Psoas muscle (tissue), 8 donors: ENCODE data around the gene NRTN. TPM values are rescaled to one million over a fixed set of nuclear protein-coding genes. Genes with fewer than 3 reads are reported as not detected.

Experiments used
- ATAC-seq, 4 donors: fragments of 200-7000 bp; cut with Tn5 transposase; one replicate each; pipeline ENCODE4 v1.9.1; 2020; ENCODE audit warnings: moderate library complexity in 3 of 4, mild to moderate bottlenecking in 2 of 4
- DNase-seq, 2 donors: peaks; one replicate each; pipeline ENCODE4 v3.0.0-alpha.2; 2020
- H3K27ac ChIP-seq: fragments of 200-600 bp; one replicate; pipeline ENCODE4 v1.8.0; 2022
- H3K27me3 ChIP-seq, 3 donors: fragments of 200-600 bp in 1 of 3; one replicate each; pipeline versions ENCODE4 v1.6.1 to v1.8.0; 2013 to 2022; ENCODE audit warnings: low read length in 2 of 3, mild to moderate bottlenecking in 2 of 3, moderate library complexity in 1 of 3; ENCODE audit not compliant: insufficient read depth in 3 of 3
- H3K36me3 ChIP-seq, 2 donors: fragments of 200-600 bp in 1 of 2; one replicate each; pipeline versions ENCODE4 v1.6.1 to v1.8.0; 2013 to 2022; ENCODE audit warnings: low read depth in 1 of 2, mild to moderate bottlenecking in 1 of 2, moderate library complexity in 1 of 2; ENCODE audit not compliant: insufficient read depth in 1 of 2
- H3K4me1 ChIP-seq: fragments of 200-600 bp; one replicate; pipeline ENCODE4 v1.8.0; 2022
- H3K4me3 ChIP-seq: fragments of 200-600 bp; one replicate; pipeline ENCODE4 v1.8.0; 2022; ENCODE audit warnings: mild to moderate bottlenecking
- H3K9me3 ChIP-seq: fragments of 200-600 bp; one replicate; pipeline ENCODE4 v1.8.0; 2022
- CTCF ChIP-seq: fragments of 200-600 bp; IDR thresholded peaks from one replicate; pipeline ENCODE4 v1.8.0; 2022; ENCODE audit warnings: antibody characterized with exemption
- WGBS, 3 donors: extraction: QIAGEN DNeasy Blood & Tissue Kit; methylation state at CpG; one replicate each; pipeline versions ENCODE4 v1.1.6 to v1.1.7; 2013; 5-methylcytosine and 5-hydroxymethylcytosine counted together
- intact Hi-C, 2 donors: fragments of 100-400 bp; cut with DNase I; formaldehyde crosslinking; loops; one replicate each; pipeline versions ENCODE4 v1.11.0 to v1.14.2; 2022
- polyA plus RNA-seq, 3 donors: library from polyadenylated mRNA; stranded (reverse); fragments of 200-250 nt; gene quantifications; one replicate each; pipeline ENCODE4 v1.2.3, GENCODE V29; 2013
- total RNA-seq, 4 donors: library from RNA; stranded (reverse); fragmentation: NEBNext Ultra II Directional in 2 of 4; extraction: Animal tissue kit (Norgen Biotek cat#: 25700) in 2 of 4; gene quantifications; one replicate each; pipeline versions ENCODE4 v1.2.1 to v1.2.4, GENCODE V29; 2021 to 2023
- donor health status: healthy with polysubstance abuse.
- donor health status: DM: no; HTN: no; CAD: no; lungs with moderate emphysema.
- donor health status: Bipolar disorder and iron deficiency.
- donor health status: healthy.
- donor health status: DM: yes; HTN: yes; CAD: no.
- donor health status: DM: no; HTN: no; CAD: no.
- donor health status: DM: no; HTN: no; CAD: no.
- donor health status: DM: yes; HTN: yes; CAD: no.

Gene NRTN
- total and polyA plus RNA-seq, 7 donors, result not detected

DNA sequence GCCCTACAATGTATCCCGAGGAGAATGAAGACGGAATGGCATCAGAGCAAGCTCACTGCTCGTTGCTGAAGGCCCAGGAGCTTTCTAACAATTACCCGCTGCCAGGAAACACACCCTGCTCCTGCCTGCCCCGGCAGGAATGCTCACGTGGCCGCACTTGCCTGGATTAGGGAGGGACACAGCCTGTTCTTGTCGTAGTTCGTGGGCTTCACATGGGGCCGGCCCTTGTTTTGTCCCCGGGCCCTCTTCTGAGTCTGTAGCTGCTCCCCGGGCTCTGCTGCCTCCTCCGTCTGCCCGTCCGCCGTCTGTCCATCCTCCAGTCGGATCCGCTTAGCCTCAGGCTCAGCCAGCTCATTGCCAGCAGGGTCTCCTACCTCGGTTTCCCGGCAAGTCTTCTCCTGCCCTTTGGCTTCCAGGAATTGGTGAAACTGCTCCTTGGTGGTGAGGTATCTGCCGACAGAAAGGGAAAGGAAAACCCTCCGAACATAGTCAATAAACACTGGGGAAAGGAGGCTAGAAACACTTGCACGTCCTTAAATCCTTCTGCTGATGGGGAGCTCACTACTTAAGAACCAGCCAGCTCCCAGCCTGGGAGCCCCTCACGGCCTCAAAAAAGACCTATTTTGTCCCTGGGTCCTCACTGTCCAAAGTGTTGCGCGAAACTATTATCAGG is 14.8 kb upstream of the NRTN start:
- Histone ChIP-seq H3K36me3 (peaks cover 4 to 51% of the 10 kb centered on the region in 2 donors), H3K27ac (peak overlapping the region; percentile 100), H3K4me3 (peak overlapping the region; percentile 90), H3K4me1 (peaks cover 7% of the 10 kb centered on the region), H3K27me3 (peaks cover 0 to 2% (median 0%) of the 10 kb centered on the region in 3 donors), H3K9me3 (no peaks in the 10 kb centered on the region)
- no peak for DNase-seq
- TF ChIP-seq CTCF, result no peak
- intact Hi-C loops, result loop anchor here in 1 of 2 donors (5.0 kb wide), 1 partner anchor 68 kb away; the partner anchor contains the start of genes CATSPERD and LONP1
- no peak for ATAC-seq
- WGBS, 3 donors, result 69 to 72% (median 72%) methylated on average over 26 of the region's 26 CpGs

GRCh38 chr19:5790559-5791520 is 14.0 kb upstream of the NRTN start, which contains the start of gene DUS3L:
TSS of gene DUS3L (minus strand) at chr19:5791163. CDS start at chr19:5791141, 22 bp downstream.
- H3K9me3 ChIP-seq, result no peaks in the 10 kb centered on the region
- WGBS, 3 donors, result 10 to 11% (median 11%) methylated on average over 72 of the region's 72 CpGs
- ATAC-seq, result peak; percentile 97 to 98 (median 98)
- peaks cover 7% of the 10 kb centered on the region for H3K4me1 ChIP-seq
- intact Hi-C loops, result loop anchor here in 1 of 2 donors (5.0 kb wide), 1 partner anchor 69 kb away; the partner anchor contains the start of genes CATSPERD and LONP1
- peak; percentile 96 to 99 for DNase-seq
- H3K36me3 ChIP-seq, result peaks cover 4 to 43% of the 10 kb centered on the region in 2 donors
- peak within 1 kb of the TSS; percentile 90 for H3K4me3 ChIP-seq
- TF ChIP-seq CTCF, result no peak
- peak within 1 kb of the TSS; percentile 100 for H3K27ac ChIP-seq
- H3K27me3 ChIP-seq, result peaks cover 0 to 6% (median 0%) of the 10 kb centered on the region in 3 donors

DNA sequence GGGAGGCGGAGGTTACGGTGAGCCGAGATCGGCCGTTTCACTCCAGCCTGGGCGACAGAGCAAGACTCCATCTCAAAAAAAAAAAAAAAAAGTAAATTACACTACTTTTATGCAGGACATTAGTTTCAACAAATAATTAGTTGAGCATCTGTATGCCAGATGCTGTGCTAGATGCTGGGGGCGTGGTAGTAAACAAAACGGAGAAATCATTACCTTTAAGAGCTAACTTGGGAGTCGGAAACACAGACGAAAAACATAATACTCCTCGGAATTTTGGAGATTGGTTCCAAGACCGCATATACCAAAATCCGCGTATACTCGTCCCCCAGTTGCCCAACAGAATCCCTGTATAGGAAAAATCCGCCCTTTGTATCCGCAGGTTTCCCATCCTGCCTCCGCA is 12.6 kb upstream of the NRTN start:
- Histone ChIP-seq H3K4me3 (no peak overlapping the region), H3K9me3 (no peaks in the 10 kb centered on the region), H3K4me1 (peaks cover 7% of the 10 kb centered on the region), H3K36me3 (peaks cover 4 to 29% of the 10 kb centered on the region in 2 donors), H3K27me3 (peaks cover 0 to 6% (median 0%) of the 10 kb centered on the region in 3 donors), H3K27ac (no peak overlapping the region)
- no peak for ATAC-seq
- no peak for TF ChIP-seq CTCF
- WGBS, 3 donors, result 90 to 94% (median 93%) methylated on average over 18 of the region's 18 CpGs
- no peak for DNase-seq
- intact Hi-C loops, result loop anchor here in 1 of 2 donors (5.0 kb wide), 1 partner anchor 70 kb away; the partner anchor contains the start of genes CATSPERD and LONP1

- no peaks in the 10 kb centered on the region for H3K9me3 ChIP-seq
- no peak overlapping the region for H3K4me3 ChIP-seq
- H3K4me1 ChIP-seq, result peaks cover 7% of the 10 kb centered on the region
- intact Hi-C loops, result loop anchor here in 1 of 2 donors (5.0 kb wide), 1 partner anchor 71 kb away; the partner anchor contains the start of genes CATSPERD and LONP1
- TF ChIP-seq CTCF, result no peak
- WGBS, 3 donors, result 87 to 92% (median 87%) methylated on average over 3 of the region's 3 CpGs
- no peak for DNase-seq
- H3K36me3 ChIP-seq, result peaks cover 4 to 20% of the 10 kb centered on the region in 2 donors
- H3K27me3 ChIP-seq, result peaks cover 0 to 15% (median 0%) of the 10 kb centered on the region in 3 donors
- H3K27ac ChIP-seq, result no peak overlapping the region
- ATAC-seq, result no peak
These were observed 11.7 kb upstream of the NRTN start for GRCh38 chr19:5793188-5793587.
